ENCODE results near the gene PATE4. TPM values are rescaled to one million over a fixed set of nuclear protein-coding genes. Genes with fewer than 3 reads are reported as not detected.

PATE4 gene
- total RNA-seq, 6 donors from 2014 or later, result not detected

- no peaks in the 10 kb centered on the region for H3K27me3 ChIP-seq
- no peak overlapping the region for H3K4me3 ChIP-seq
- H3K27ac ChIP-seq, result no peak overlapping the region
- no peak for TF ChIP-seq POLR2A (IDR thresholded peaks at IDR 0.05)
- no peak for TF ChIP-seq EP300 (IDR thresholded peaks at IDR 0.05)
- no peak for TF ChIP-seq POLR2AphosphoS5 (IDR thresholded peaks at IDR 0.05)
- no peak for TF ChIP-seq CTCF (IDR thresholded peaks at IDR 0.05)
- H3K4me1 ChIP-seq, result no peaks in the 10 kb centered on the region
- no peaks in the 10 kb centered on the region for H3K36me3 ChIP-seq
- no peaks in the 10 kb centered on the region for H3K9me3 ChIP-seq
- DNase-seq (no peak), ATAC-seq (ENCODE audit: low FRiP score in 2 of 2) (no peak)
These were observed 39.0 kb downstream of the PATE4 start for GRCh38 chr11:125872138-125872491.

- Histone ChIP-seq H3K4me1 (no peaks in the 10 kb centered on the region), H3K27ac (no peak overlapping the region), H3K36me3 (no peaks in the 10 kb centered on the region), H3K27me3 (no peaks in the 10 kb centered on the region), H3K4me3 (no peak overlapping the region), H3K9me3 (no peaks in the 10 kb centered on the region)
- 71 to 77% methylated on average over 18 to 20 of the region's 20 CpGs for WGBS, 2 donors
- DNase-seq (no peak), ATAC-seq (ENCODE audit: low FRiP score in 2 of 2) (peak in 1 of 2 donors; percentile 53)
- TF ChIP-seq CTCF (IDR thresholded peaks at IDR 0.05), result no peak
- no peak for TF ChIP-seq POLR2AphosphoS5 (IDR thresholded peaks at IDR 0.05)
- no peak for TF ChIP-seq POLR2A (IDR thresholded peaks at IDR 0.05)
- TF ChIP-seq EP300 (IDR thresholded peaks at IDR 0.05), result no peak
These were observed 40.9 kb downstream of the PATE4 start for GRCh38 chr11:125873881-125874555.

- Histone ChIP-seq H3K4me1 (no peaks in the 10 kb centered on the region), H3K27ac (no peak overlapping the region), H3K36me3 (no peaks in the 10 kb centered on the region), H3K27me3 (no peaks in the 10 kb centered on the region), H3K9me3 (no peaks in the 10 kb centered on the region), H3K4me3 (no peak overlapping the region)
- DNase-seq, result no peak
- no peak for TF ChIP-seq EP300 (IDR thresholded peaks at IDR 0.05)
- no peak for TF ChIP-seq POLR2A (IDR thresholded peaks at IDR 0.05)
- TF ChIP-seq CTCF (IDR thresholded peaks at IDR 0.05), result peak; percentile 39 to 75 (median 64)
- TF ChIP-seq POLR2AphosphoS5 (IDR thresholded peaks at IDR 0.05), result no peak
- peak in 1 of 2 donors; percentile 95 for ATAC-seq (ENCODE audit: low FRiP score in 2 of 2)
- WGBS, 2 donors, result 13 to 14% methylated on average over 8 of the region's 8 CpGs
These were observed 41.5 kb downstream of the PATE4 start for GRCh38 chr11:125874556-125875124.

- no peaks in the 10 kb centered on the region for H3K36me3 ChIP-seq
- TF ChIP-seq EP300 (IDR thresholded peaks at IDR 0.05) (no peak), POLR2A (IDR thresholded peaks at IDR 0.05) (no peak), CTCF (IDR thresholded peaks at IDR 0.05) (no peak), POLR2AphosphoS5 (IDR thresholded peaks at IDR 0.05) (no peak)
- no peak overlapping the region for H3K27ac ChIP-seq
- WGBS, 2 donors, result 61 to 81% methylated on average over 1 of the region's 1 CpG
- H3K4me1 ChIP-seq, result no peaks in the 10 kb centered on the region
- H3K4me3 ChIP-seq, result no peak overlapping the region
- no peaks in the 10 kb centered on the region for H3K27me3 ChIP-seq
- ATAC-seq (ENCODE audit: low FRiP score in 2 of 2) (no peak), DNase-seq (no peak)
- no peaks in the 10 kb centered on the region for H3K9me3 ChIP-seq
These were observed 48.2 kb downstream of the PATE4 start for GRCh38 chr11:125881291-125881690.

- no peaks in the 10 kb centered on the region for H3K36me3 ChIP-seq
- TF ChIP-seq POLR2AphosphoS5 (IDR thresholded peaks at IDR 0.05) (no peak), POLR2A (IDR thresholded peaks at IDR 0.05) (no peak), CTCF (IDR thresholded peaks at IDR 0.05) (no peak), EP300 (IDR thresholded peaks at IDR 0.05) (no peak)
- H3K4me3 ChIP-seq, result no peak overlapping the region
- no peaks in the 10 kb centered on the region for H3K9me3 ChIP-seq
- no peak overlapping the region for H3K27ac ChIP-seq
- no peaks in the 10 kb centered on the region for H3K27me3 ChIP-seq
- no peak for ATAC-seq (ENCODE audit: low FRiP score in 2 of 2)
- H3K4me1 ChIP-seq, result peaks cover 3 to 9% (median 4%) of the 10 kb centered on the region in 4 donors
- WGBS, 2 donors, result 73 to 81% methylated on average over 8 of the region's 8 CpGs
- no peak for DNase-seq
These were observed 50.3 kb downstream of the PATE4 start for GRCh38 chr11:125883375-125883774.

Data from upper lobe of left lung (tissue), 6 donors.